Stomach (tissue), 4 donors: Measurements from ENCODE around the gene MNAT1.

ENCODE experiments used
- CTCF ChIP-seq, 7 experiments: fragments of 450-650 bp in 4 of 7; fragments of 200-600 bp in 3 of 7; sonication (generic) in 3 of 7; IDR thresholded peaks; one replicate each; pipeline ENCODE4 v1.5.1; 2016 to 2019; ENCODE audit warnings: antibody characterized with exemption in 7 of 7, control low read depth in 2 of 7, mild to moderate bottlenecking in 1 of 7
- EP300 ChIP-seq: sonication (generic); formaldehyde crosslinking; IDR thresholded peaks from one replicate; pipeline ENCODE4 v1.6.1; 2017; ENCODE audit warnings: antibody characterized with exemption
- POLR2A ChIP-seq, 4 donors: fragments of 450-650 bp; IDR thresholded peaks; one replicate each; pipeline ENCODE4 v1.6.1; 2016; ENCODE audit warnings: antibody characterized with exemption in 4 of 4, control low read depth in 2 of 4, mild to moderate bottlenecking in 1 of 4, moderate library complexity in 1 of 4
- POLR2AphosphoS5 ChIP-seq, 3 donors: sonication (generic); formaldehyde crosslinking; IDR thresholded peaks; one replicate each; pipeline ENCODE4 v1.6.1; 2016; ENCODE audit warnings: antibody characterized with exemption in 3 of 3

- TF ChIP-seq POLR2AphosphoS5 (IDR thresholded peaks at IDR 0.05) = no peak
- no peak for TF ChIP-seq CTCF (IDR thresholded peaks at IDR 0.05)
- no peak for TF ChIP-seq EP300
- no peak for TF ChIP-seq POLR2A (IDR thresholded peaks at IDR 0.05)
These were observed 34.0 kb upstream of the MNAT1 start for GRCh38 chr14:60700598-60700997.
